ENCODE measurements around the gene GLT8D1.
"Not testable (repeated sequence)": the region's sequence is repeated elsewhere in the genome, so short reads cannot be mapped to it uniquely, and the experiment has no call there.

Gene GLT8D1

DNA sequence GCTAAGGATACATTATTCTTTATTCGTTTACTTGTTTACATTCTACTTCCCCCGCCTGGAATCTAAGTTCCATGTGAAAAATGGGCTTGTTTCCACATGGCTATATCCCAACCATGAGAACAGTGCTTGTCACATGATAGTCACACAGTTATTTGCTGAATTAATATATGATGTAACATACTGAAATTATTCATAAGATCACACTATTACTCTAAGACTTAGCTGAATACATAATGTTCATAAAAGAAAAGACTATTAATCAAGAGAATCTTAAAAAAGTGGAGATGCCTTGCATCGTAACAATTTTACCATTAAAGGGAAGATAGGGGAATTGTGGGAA is 26.4 kb downstream of the GLT8D1 start:
- DNase-seq, result no peak

DNA sequence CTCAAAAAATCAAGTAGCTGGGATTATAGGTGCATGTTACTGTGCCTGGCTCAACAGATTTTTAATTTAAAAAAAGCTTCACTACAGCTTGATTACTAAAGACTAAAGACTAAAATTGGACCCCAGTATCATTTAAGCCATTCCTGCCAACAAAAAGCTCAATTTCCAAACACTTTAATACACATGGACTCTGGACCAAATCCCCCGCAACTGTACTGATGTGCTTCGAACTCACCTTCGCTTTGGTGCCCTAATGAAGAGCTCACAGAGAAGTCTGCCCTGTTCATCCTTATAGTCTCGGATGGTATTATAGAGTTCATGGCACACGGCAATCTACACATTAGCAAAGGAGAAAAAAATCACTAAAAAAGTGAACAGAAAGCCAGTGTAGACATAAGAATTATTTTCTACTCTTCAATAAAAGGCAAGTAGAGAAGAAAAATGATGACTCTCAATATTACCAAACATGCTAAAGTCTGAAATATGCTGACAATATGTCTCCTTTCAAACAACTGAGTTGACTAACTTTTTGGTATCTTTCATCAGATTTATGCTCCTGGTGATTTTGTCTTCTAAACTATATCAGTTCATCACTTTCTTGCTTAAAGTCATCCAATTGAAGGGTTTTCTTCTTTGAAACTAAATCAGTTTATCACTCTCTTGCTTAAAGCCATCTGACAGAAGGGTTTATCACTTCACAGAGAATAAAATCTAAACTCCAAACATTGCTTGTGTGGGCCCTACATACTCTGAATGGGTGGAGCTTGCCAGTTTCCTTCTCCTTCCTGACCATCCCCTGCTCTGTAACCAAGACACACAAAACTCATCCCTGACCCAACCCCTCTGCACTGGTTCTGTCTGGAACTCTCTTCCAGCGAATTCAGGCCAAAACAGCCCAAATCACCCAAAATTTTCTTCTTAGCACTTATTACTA is 27.1 kb downstream of the GLT8D1 start:
- no peak for DNase-seq

DNA sequence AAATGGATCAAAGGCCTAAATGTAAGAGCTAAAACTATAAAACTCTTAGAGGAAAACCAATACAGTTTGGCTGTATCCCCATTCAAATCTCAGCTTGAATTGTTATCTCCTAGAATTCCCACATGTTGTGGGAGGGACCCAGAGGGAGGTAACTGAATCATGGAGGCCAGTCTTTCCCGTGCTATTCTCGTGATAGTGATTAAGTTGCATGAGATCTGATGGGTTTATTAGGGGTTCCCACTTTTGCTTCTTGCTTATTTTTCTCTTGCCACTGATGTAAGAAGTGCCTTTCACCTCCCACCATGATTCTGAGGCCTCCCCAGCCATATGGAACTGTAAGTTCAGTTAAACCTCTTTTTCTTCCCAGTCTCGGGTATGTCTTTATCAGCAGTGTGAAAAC is 29.4 kb downstream of the GLT8D1 start:
- DNase-seq, result not testable (repeated sequence)

DNA sequence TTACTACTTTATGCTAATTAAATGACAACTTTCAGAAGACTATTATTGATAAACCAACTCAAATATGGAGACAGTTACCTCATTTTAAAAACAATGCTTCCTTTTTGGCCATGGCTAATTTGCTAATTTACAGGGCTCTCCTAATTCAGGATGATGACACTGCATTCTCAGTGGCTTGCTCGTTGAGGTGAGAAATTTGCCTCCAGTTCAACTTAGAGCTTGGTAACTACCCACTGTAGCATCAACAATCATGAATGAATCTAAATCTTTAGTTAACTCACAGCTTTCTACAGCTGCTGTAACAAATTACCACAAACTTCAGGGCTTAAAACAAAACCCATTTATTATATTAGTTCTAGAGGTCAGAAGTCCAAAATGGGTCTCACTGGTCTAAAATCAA is 33.9 kb downstream of the GLT8D1 start:
- no peak for DNase-seq

DNA sequence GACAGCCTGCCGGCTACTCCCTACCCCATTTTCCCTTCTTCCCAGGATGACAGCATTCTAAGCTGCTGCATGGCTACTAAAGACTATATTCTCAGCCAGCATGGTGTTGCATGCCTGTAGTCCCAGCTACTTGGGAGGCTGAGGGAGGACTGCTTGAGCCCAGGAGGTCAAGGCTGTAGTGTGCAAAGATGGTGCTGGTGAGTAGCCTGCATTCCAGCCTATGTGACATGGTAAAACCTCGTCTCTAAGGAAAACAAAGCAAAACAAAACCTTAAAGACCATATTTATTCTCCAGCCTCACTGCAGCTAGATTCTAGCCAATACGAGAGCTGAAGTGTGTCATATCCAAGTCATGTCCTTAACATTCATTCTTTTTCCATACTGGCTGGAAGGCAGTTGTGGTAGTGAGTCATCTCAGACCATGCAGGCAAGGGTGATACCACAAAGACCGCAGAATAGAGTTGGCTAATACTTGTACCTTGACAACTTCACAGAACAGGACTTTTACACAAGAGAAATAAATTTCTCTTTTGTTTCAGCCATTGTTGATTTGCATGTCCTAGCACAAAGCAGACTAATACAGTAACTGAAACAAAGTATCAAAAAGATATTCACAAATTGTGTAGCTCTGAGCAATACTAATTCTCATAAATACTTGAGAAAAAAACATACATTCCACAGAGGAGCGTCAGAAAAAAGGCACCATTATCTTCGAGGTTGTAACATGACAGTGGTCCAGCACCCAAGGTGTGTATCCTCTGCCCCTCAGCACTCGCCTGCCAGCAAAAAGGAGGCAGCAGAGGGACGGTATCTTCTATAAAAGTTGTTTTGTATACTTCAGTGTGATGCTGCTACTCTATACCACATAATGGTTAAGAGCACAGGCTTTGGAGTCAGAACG is 34.7 kb downstream of the GLT8D1 start:
- peak; percentile 37 for DNase-seq

DNA sequence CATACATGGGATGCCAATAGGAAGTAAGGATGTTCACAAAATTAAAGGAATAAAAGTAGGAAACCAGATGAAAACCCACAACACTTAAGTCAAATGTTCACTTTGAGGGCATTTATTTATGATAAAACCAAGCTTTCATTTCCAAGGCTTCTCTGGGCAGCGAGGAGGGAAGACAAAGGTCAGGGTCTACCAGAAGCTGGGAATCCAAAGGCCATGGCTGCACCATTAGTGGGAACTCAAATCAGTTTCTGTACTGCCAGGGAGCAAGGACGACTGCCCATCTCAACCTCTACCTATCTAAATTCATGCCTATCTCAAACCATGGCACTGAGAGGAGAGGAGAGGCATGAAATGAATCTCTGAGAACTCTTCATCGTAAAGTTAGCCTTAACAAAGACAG is 42.5 kb downstream of the GLT8D1 start:
- DNase-seq, result no peak

DNA sequence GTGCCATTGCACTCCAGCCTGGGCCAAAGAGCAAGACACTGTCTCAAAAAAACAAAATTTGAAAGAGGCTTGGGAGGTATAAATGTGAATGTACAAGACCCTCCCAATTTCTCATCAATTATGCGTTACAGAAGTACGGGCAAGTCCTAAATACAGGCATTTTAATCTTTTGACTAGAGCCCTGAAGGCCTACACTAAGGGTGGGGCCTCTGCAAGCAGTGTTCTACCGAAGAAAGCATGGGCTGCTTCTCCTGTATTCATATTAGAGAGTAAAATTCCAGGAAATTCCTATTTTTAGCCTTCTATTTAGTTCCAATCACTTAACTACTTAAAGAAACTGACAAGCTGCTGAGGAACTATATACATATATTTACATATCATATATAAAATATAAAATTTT is 45.5 kb downstream of the GLT8D1 start:
- DNase-seq, result no peak

DNA sequence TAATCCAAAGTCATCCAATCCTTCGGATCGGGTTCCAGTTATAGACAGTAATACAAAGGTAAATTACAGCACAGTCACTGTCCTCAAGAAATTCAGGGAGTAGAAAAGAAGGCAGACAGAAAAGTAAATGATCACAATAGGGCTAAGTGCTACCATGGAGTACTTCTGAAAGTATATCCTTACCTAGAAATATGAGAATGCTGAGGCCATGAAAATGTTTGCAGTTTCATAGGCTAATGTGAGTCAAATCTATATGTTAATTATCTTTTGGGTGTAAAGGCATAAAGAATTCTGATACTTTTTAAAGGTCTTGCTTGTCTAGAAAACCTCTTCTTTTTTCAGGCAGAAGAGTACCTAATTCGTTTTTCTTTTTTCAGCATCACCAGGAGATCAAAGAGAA is 49.7 kb downstream of the GLT8D1 start:
- no peak for DNase-seq

DNA sequence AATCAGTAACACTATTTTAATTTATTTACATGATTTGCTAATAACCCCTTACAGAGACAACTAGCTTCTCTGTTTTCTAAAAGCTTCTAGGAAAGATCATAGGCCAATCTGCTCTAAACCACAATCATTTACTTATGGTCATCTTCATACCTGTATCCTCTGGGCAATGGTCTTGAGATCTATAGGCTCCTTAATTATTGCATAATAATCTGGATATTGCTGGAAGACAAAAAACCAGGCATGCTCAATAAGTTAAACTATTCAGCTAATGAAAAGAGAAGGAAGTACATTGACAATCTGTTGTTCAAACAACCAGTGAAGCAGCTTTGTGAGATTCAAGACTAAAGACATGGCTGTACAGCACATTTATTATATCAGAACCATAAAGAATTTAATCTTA is 54.0 kb downstream of the GLT8D1 start:
- DNase-seq, result no peak

DNA sequence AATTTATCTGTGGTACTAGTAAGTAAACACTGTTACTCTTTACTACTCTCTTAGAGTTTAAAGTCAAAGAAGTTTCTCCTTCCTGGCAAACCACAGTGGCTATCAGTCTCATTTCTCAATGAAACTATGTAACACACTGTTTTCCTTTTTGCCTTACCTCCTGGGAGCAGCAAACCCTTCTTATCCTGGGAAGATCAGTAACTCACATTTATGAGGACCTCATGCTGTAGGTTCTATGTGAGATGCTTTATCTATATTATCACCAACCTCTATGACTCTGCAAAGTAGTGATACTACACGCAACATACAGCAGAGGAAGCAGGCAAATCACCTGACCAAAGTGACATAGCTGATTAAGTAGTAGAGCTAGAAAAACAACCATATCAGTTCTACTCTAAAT is 55.2 kb downstream of the GLT8D1 start:
- no peak for DNase-seq

DNA sequence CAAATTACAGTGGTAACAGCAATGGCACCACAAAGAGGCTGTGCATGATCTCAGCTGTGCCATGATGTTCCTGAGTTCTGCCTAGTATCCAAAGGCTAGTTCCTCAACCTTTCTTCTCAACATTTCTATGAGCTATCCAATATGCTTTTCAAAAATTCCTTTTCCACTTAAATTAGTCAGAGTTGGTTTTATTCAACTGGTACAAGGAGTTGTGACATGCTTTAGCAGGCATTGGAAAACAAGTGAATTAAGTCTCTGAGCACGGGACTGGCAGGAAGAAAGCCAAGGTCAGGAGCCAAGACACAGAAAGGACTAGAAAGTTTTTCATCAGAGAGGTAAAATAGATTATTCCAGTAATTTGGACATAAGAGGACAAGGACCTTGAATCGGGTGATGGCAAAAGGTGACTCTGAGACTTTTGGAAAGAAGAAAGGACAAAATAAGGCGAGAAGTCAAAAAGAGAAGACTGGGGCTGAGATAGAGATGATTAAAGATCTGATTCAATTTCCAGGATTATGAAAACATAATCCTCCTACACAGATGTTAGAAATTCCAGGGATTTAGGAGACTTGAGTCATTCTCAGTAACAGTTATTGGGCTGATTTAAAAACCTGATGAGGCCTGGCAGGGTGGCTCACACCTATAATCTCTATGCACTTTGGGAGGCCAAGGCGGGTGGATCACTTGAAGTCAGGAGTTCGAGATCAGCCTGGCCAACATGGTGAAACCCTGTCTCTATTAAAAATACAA is 56.0 kb downstream of the GLT8D1 start:
- DNase-seq, result no peak

DNA sequence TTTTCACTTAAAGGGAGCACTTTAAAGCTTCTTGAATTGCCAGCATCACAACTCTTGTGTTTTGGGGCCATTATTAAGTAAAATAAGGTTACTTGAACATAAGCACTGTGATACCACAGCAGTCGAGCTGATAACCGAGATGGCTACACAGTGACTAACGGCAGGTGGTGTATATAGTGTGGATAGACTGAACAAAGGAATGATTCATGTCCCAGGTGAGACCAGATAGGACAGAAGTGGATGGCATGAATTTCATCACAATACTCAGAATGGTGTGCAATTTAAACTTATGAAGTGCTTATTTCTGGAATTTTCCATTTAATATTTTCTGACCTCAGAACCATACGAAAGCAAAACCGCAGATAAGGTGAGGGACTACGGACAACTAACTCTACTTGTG is 60.0 kb downstream of the GLT8D1 start:
- DNase-seq, result no peak
